ENCODE results near the gene EFTUD2.

Gene EFTUD2

DNA sequence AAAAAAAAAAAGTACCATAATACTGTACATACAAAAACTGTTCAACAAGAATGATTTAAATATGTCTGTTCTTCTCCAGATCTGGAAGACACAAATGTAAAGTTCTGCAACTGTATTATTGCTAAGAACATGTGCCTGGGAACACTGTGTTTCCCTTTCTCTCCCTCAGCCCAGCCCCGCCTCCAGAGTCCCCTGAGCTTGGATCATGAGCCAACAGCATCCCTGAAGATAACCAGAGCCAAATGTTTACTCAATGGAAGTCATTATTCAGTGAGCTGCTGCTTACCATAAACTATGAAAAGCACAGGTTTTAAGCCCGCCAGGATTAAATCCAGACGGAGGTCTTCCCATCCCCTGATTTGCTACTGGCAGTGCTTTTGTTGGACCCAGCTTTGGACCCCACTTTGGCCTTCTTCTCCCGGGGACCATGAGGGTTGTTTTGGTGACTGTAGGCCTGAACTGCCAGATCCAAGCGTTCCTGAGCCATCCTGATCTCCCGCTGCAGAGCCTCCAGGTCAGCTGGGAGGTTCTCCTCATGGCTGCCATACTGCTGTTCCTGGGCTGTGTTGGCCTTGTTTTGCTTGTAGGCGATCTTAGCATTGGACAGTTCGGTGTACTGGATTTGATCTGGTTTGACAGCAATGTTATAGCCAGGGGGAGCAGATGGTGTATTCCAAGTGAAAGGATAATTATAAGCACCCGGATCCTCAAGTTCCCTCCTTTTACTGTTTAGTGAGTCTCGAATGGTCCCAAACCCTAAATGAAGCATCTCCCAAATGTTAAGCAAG is 94.7 kb downstream of the EFTUD2 start:
- DNase-seq = no peak

DNA sequence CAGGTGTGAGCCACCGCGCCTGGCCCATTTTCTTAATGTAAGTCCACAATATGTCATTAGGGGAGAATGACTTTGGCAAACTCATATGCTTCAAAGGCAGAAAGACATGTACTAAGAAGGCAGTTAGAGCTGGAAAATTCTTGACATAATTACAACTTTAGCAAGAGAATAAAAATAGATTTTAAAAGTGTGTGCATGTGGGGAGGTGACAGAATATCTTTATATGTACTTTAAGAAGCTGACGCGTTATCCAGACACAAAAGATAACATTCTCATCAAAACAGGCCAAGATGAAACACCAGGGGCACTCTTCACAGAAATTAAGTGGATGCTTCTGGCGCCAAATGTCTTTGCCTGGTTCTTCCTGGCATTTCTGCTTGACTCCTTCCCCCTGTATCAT is 97.4 kb downstream of the EFTUD2 start:
- DNase-seq = no peak
